Measurements from ENCODE around the gene DNAH8. TPM values are rescaled to one million over a fixed set of nuclear protein-coding genes. Genes with fewer than 3 reads are reported as not detected.

Gene DNAH8
- polyA plus RNA-seq, 1 of the 3 experiments (the other 2 are of a cell fraction) = not detected

DNA sequence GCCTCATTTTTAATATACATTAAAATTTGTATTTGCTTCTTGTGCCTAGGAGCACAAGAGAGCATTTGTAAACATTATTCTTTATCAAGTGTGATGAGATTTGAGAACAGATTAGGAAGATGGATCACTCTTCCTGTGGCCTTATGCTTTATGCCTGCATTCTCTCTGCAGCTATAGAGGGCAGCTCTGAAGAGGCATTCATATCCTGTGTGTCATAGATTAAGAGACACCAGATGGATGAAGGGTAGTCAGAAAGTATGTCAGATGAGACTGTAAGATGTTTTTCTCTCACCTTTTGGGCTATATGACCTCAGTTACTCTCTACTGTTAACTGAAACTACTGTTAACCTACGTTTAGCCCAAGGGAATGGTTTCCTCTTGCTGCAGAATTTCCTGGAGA, 61.4 kb downstream of the DNAH8 start (continued):
- TF ChIP-seq, protein P1, sequence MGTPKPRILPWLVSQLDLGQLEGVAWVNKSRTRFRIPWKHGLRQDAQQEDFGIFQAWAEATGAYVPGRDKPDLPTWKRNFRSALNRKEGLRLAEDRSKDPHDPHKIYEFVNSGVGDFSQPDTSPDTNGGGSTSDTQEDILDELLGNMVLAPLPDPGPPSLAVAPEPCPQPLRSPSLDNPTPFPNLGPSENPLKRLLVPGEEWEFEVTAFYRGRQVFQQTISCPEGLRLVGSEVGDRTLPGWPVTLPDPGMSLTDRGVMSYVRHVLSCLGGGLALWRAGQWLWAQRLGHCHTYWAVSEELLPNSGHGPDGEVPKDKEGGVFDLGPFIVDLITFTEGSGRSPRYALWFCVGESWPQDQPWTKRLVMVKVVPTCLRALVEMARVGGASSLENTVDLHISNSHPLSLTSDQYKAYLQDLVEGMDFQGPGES (IDR thresholded peaks at IDR 0.05; ENCODE audit: low read depth, low read length) = no peak
- TF ChIP-seq, protein P2, sequence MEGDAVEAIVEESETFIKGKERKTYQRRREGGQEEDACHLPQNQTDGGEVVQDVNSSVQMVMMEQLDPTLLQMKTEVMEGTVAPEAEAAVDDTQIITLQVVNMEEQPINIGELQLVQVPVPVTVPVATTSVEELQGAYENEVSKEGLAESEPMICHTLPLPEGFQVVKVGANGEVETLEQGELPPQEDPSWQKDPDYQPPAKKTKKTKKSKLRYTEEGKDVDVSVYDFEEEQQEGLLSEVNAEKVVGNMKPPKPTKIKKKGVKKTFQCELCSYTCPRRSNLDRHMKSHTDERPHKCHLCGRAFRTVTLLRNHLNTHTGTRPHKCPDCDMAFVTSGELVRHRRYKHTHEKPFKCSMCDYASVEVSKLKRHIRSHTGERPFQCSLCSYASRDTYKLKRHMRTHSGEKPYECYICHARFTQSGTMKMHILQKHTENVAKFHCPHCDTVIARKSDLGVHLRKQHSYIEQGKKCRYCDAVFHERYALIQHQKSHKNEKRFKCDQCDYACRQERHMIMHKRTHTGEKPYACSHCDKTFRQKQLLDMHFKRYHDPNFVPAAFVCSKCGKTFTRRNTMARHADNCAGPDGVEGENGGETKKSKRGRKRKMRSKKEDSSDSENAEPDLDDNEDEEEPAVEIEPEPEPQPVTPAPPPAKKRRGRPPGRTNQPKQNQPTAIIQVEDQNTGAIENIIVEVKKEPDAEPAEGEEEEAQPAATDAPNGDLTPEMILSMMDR (IDR thresholded peaks at IDR 0.05) = no peak

GRCh38 chr6:38779310-38780062, 64.4 kb downstream of the DNAH8 start:
- TF ChIP-seq TEAD4 (IDR thresholded peaks at IDR 0.05; ENCODE audit: borderline replicate concordance, insufficient read depth) (no peak), RXRA (IDR thresholded peaks at IDR 0.05; ENCODE audit: borderline replicate concordance, low read depth) (no peak), RCOR1 (IDR thresholded peaks at IDR 0.05; ENCODE audit: low read length) (no peak), ZBTB33 (IDR thresholded peaks at IDR 0.05; ENCODE audit: borderline replicate concordance, low read depth) (no peak), SIN3A (IDR thresholded peaks at IDR 0.05; ENCODE audit: borderline replicate concordance, low read depth, low read length) (no peak), CHD2 (IDR thresholded peaks at IDR 0.05; ENCODE audit: low read length, partially characterized antibody) (no peak), FOXJ3 (CRISPR knock-in tag; IDR thresholded peaks at IDR 0.05) (no peak), EZH2phosphoT487 (IDR thresholded peaks at IDR 0.05; ENCODE audit: borderline replicate concordance, low read depth) (no peak), YY1 (IDR thresholded peaks at IDR 0.05; ENCODE audit: low read depth) (no peak), RFX5 (IDR thresholded peaks at IDR 0.05; ENCODE audit: low read length) (no peak)
- TF ChIP-seq, protein P1 (IDR thresholded peaks at IDR 0.05; ENCODE audit: low read depth, low read length) = no peak
- TF ChIP-seq, protein P3, sequence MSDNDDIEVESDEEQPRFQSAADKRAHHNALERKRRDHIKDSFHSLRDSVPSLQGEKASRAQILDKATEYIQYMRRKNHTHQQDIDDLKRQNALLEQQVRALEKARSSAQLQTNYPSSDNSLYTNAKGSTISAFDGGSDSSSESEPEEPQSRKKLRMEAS (IDR thresholded peaks at IDR 0.05; ENCODE audit: low read depth) = no peak
- Histone ChIP-seq H3K4me2 (no peak overlapping the region), H3K4me3 (ENCODE audit: low read depth in 2 of 2, low read length in 1 of 2) (no peak overlapping the region), H3K9ac (no peak overlapping the region), H3K9me3 (no peaks in the 10 kb centered on the region), H3K27me3 (ENCODE audit: insufficient read depth) (no peaks in the 10 kb centered on the region), H3K79me2 (ENCODE audit: insufficient read depth) (no peaks in the 10 kb centered on the region), H3K27ac (ENCODE audit: low read depth in 2 of 2, low read length in 1 of 2) (no peak overlapping the region), H3K4me1 (ENCODE audit: control insufficient read depth in 1 of 2, insufficient read depth in 2 of 2, low read depth in 1 of 2, low read length in 1 of 2) (peaks cover 0 to 12% of the 10 kb centered on the region in 2 experiments; a peak in 1 of 4 replicates), H3K9me2 (no peaks in the 10 kb centered on the region), H4K20me1 (ENCODE audit: insufficient read depth) (no peaks in the 10 kb centered on the region), H3K36me3 (replicated peaks in 1 of 2; ENCODE audit: control insufficient read depth in 1 of 2, insufficient read depth in 2 of 2, low read length in 1 of 2) (no peaks in the 10 kb centered on the region), H3F3A (replicated peaks; ENCODE audit: insufficient read depth) (peaks cover 4% of the 10 kb centered on the region), H2AFZ (ENCODE audit: low read depth) (no peak overlapping the region)
- 63% methylated on average over 4 of the region's 4 CpGs for WGBS (ENCODE audit: low lambda C conversion rate)
- no peak for DNase-seq
- CTCF ChIA-PET = no interaction called here
- POLR2A ChIA-PET = no interaction called here
